Naive thymus-derived CD4-positive, alpha-beta T cell (primary cell): ENCODE data around the gene C13orf42. TPM values are rescaled to one million over a fixed set of nuclear protein-coding genes. Genes with fewer than 3 reads are reported as not detected.
"Not testable (repeated sequence)": the region's sequence is repeated elsewhere in the genome, so short reads cannot be mapped to it uniquely, and the experiment has no call there.

Source experiments
- ATAC-seq: fragments of 150-1000 bp; cut with Tn5 transposase; 2 replicates; pipeline ENCODE4 v1.10.0; 2021; ENCODE audit warnings: mild to moderate bottlenecking, moderate library complexity
- CTCF ChIA-PET: fragments of 350-600 bp; sonication (Branson Sonifier 250); formaldehyde crosslinking; loops from one replicate; lab custom pipeline; 2021; ENCODE audit warnings: antibody characterized with exemption; lab: Charles Lee
- POLR2A ChIA-PET: fragments of 350-600 bp; sonication (Branson Sonifier 250); formaldehyde crosslinking; loops from one replicate; lab custom pipeline; 2021; ENCODE audit warnings: antibody characterized with exemption, inconsistent platforms; lab: Charles Lee
- DNase-seq, 9 donors: peaks; one replicate each; pipeline versions ENCODE4 v3.0.0 to v3.0.0-alpha.2; 2020 to 2022; ENCODE audit warnings: mixed read lengths in 1 of 9
- H3K27ac ChIP-seq: one replicate; pipeline ENCODE4 v1.7.0; 2013; ENCODE audit warnings: mild to moderate bottlenecking, low read depth, low read length, moderate library complexity
- H3K27me3 ChIP-seq, 2 donors: one replicate each; pipeline ENCODE4 v1.7.0; 2013; ENCODE audit warnings: low read length in 2 of 2, mild to moderate bottlenecking in 2 of 2, moderate library complexity in 2 of 2; ENCODE audit not compliant: control insufficient read depth in 2 of 2, insufficient read depth in 2 of 2
- H3K36me3 ChIP-seq, 3 experiments: 1 replicate in 2 of 3; 2 replicates in 1 of 3; pipeline ENCODE4 v1.7.0; 2013; ENCODE audit warnings: low read length in 3 of 3, mild to moderate bottlenecking in 3 of 3, moderate library complexity in 1 of 3; ENCODE audit not compliant: insufficient read depth in 3 of 3, control insufficient read depth in 2 of 3
- H3K4me1 ChIP-seq, 2 donors: one replicate each; pipeline ENCODE4 v1.7.0; 2013; ENCODE audit warnings: low read length in 2 of 2, mild to moderate bottlenecking in 2 of 2, moderate library complexity in 1 of 2; ENCODE audit not compliant: control insufficient read depth in 2 of 2, insufficient read depth in 2 of 2
- H3K4me3 ChIP-seq: 2 replicates; pipeline ENCODE4 v1.7.0; 2013; ENCODE audit warnings: mild to moderate bottlenecking, low read length
- H3K9me3 ChIP-seq, 3 experiments: 1 replicate in 2 of 3; 2 replicates in 1 of 3; pipeline ENCODE4 v1.7.0; 2013; ENCODE audit warnings: low read length in 3 of 3; ENCODE audit not compliant: control insufficient read depth in 2 of 3
- H3K27ac Mint-ChIP-seq, 9 donors: one replicate each; pipeline ENCODE4 v1.8.0; 2020 to 2022; ENCODE audit warnings: mixed read lengths in 9 of 9, mild to moderate bottlenecking in 8 of 9, moderate library complexity in 5 of 9, inconsistent platforms in 2 of 9
- H3K27me3 Mint-ChIP-seq, 5 donors: one replicate each; pipeline ENCODE4 v1.8.0; 2021 to 2022; ENCODE audit warnings: mixed read lengths in 5 of 5, mild to moderate bottlenecking in 1 of 5
- H3K36me3 Mint-ChIP-seq, 5 donors: one replicate each; pipeline ENCODE4 v1.8.0; 2020 to 2022; ENCODE audit warnings: mixed read lengths in 5 of 5, mild to moderate bottlenecking in 3 of 5, inconsistent platforms in 1 of 5
- H3K4me1 Mint-ChIP-seq, 7 donors: one replicate each; pipeline ENCODE4 v1.8.0; 2020 to 2022; ENCODE audit warnings: mixed read lengths in 7 of 7, mild to moderate bottlenecking in 3 of 7, inconsistent platforms in 1 of 7
- H3K4me3 Mint-ChIP-seq, 10 donors: one replicate each; pipeline ENCODE4 v1.8.0; 2020 to 2022; ENCODE audit warnings: mild to moderate bottlenecking in 10 of 10, mixed read lengths in 10 of 10, moderate library complexity in 6 of 10, inconsistent platforms in 2 of 10
- H3K9me3 Mint-ChIP-seq, 11 donors: one replicate each; pipeline ENCODE4 v1.8.0; 2020 to 2022; ENCODE audit warnings: mixed read lengths in 11 of 11, mild to moderate bottlenecking in 4 of 11, inconsistent platforms in 1 of 11, moderate library complexity in 1 of 11
- intact Hi-C, 2 donors: fragments of 100-400 bp; cut with micrococcal nuclease; formaldehyde crosslinking; loops; one replicate each; pipeline ENCODE4 v1.15.1; 2023
- polyA plus RNA-seq, 2 donors: library from polyadenylated mRNA; unstranded; fragments of 300-500 nt; fragmentation: Illumina TruSeq; gene quantifications; one replicate each; pipeline ENCODE4 v1.2.3, GENCODE V29; 2021
- total RNA-seq, 6 experiments: library from RNA in 5 of 6; stranded (reverse) in 5 of 6; gene quantifications; 1 replicate in 5 of 6; 2 replicates in 1 of 6; pipeline ENCODE4 v1.2.3 and lab custom pipeline; 2021 to 2026

Gene C13orf42
- total and polyA plus RNA-seq, 7 experiments from 2014 or later: not detected

- no peaks in the 10 kb centered on the region for H3K9me3 ChIP-seq
- Mint-ChIP-seq H3K9me3 (peaks cover 0 to 12% (median 4%) of the 10 kb centered on the region in 11 donors), H3K36me3 (no peaks in the 10 kb centered on the region), H3K27ac (no peak overlapping the region), H3K4me3 (no peak overlapping the region), H3K4me1 (peaks cover 0 to 13% (median 0%) of the 10 kb centered on the region in 7 donors), H3K27me3 (peaks cover 0 to 21% (median 13%) of the 10 kb centered on the region in 5 donors)
- DNase-seq (peak in 6 of 9 donors; percentile 11 to 41 (median 26)), ATAC-seq (peak; percentile 80)
- H3K27ac ChIP-seq: no peak overlapping the region
- H3K4me3 ChIP-seq: no peak overlapping the region
- H3K36me3 ChIP-seq: no peaks in the 10 kb centered on the region
- no peaks in the 10 kb centered on the region for H3K27me3 ChIP-seq
- no peaks in the 10 kb centered on the region for H3K4me1 ChIP-seq
- intact Hi-C loops: loop anchor here in 1 of 2 donors (1.0 to 5.0 kb wide), 4 partner anchors 161 to 1002 kb away; partner anchors contain the start of gene NEK5
- POLR2A ChIA-PET: no interaction called here
- CTCF ChIA-PET: interaction anchor here (2.4 kb wide), 1 partner anchor 673 kb away, joined by 7 read pairs; no protein-coding TSS in a partner anchor
Measured at GRCh38 chr13:51125495-51126226, 14.6 kb upstream of the C13orf42 start.

- H3K27me3 ChIP-seq: no peaks in the 10 kb centered on the region
- no peaks in the 10 kb centered on the region for H3K9me3 ChIP-seq
- Mint-ChIP-seq H3K27ac (no peak overlapping the region), H3K27me3 (peaks cover 0 to 21% (median 14%) of the 10 kb centered on the region in 5 donors), H3K36me3 (no peaks in the 10 kb centered on the region), H3K9me3 (peaks cover 0 to 2% (median 0%) of the 10 kb centered on the region in 11 donors), H3K4me3 (no peak overlapping the region), H3K4me1 (peaks cover 0 to 13% (median 0%) of the 10 kb centered on the region in 7 donors)
- H3K4me3 ChIP-seq: no peak overlapping the region
- no peaks in the 10 kb centered on the region for H3K36me3 ChIP-seq
- no peaks in the 10 kb centered on the region for H3K4me1 ChIP-seq
- intact Hi-C loops: no loop called here
- ATAC-seq (peak; percentile 40), DNase-seq (no peak)
- ChIA-PET POLR2A (no interaction called here), CTCF (interaction anchor here (1.5 to 2.4 kb wide), 2 partner anchors 7 to 675 kb away, joined by 3 to 7 read pairs; no protein-coding TSS in a partner anchor)
- H3K27ac ChIP-seq: no peak overlapping the region
Measured at GRCh38 chr13:51122868-51123566, 11.9 kb upstream of the C13orf42 start.

GRCh38 chr13:51120873-51121272 is 9.8 kb upstream of the C13orf42 start:
- peak in 4 of 9 donors; percentile 3 to 28 (median 10) for DNase-seq
- intact Hi-C loops: loop anchor here in 1 of 2 donors (2.0 kb wide), 1 partner anchor 1144 kb away; no protein-coding TSS in a partner anchor

GRCh38 chr13:51118809-51119431 is 7.8 kb upstream of the C13orf42 start:
- Mint-ChIP-seq H3K4me3 (no peak overlapping the region), H3K27ac (no peak overlapping the region), H3K27me3 (peaks cover 13 to 29% (median 21%) of the 10 kb centered on the region in 5 donors), H3K9me3 (peaks cover 0 to 10% (median 5%) of the 10 kb centered on the region in 11 donors), H3K36me3 (no peaks in the 10 kb centered on the region), H3K4me1 (peaks cover 0 to 9% (median 0%) of the 10 kb centered on the region in 7 donors)
- Histone ChIP-seq H3K9me3 (no peaks in the 10 kb centered on the region), H3K27ac (no peak overlapping the region), H3K27me3 (no peaks in the 10 kb centered on the region), H3K4me1 (no peaks in the 10 kb centered on the region), H3K4me3 (no peak overlapping the region), H3K36me3 (no peaks in the 10 kb centered on the region)
- ATAC-seq (peak; percentile 37), DNase-seq (no peak)
- POLR2A ChIA-PET: no interaction called here
- intact Hi-C loops: no loop called here
- CTCF ChIA-PET: no interaction called here

More at GRCh38 chr13:51120873-51121272, 9.8 kb upstream of the C13orf42 start:
- H3K27ac Mint-ChIP-seq, H3K36me3 Mint-ChIP-seq, H3K36me3 ChIP-seq, H3K4me3 ChIP-seq, H3K9me3 ChIP-seq, ATAC-seq, H3K27me3 ChIP-seq, H3K27ac ChIP-seq, H3K4me3 Mint-ChIP-seq, POLR2A ChIA-PET, H3K4me1 ChIP-seq: not testable (repeated sequence)
- Mint-ChIP-seq H3K4me1 (peaks cover 0 to 13% (median 0%) of the 10 kb centered on the region in 7 donors), H3K9me3 (peaks cover 0 to 10% (median 5%) of the 10 kb centered on the region in 11 donors), H3K27me3 (peaks cover 9 to 27% (median 22%) of the 10 kb centered on the region in 5 donors)
- CTCF ChIA-PET: interaction anchor here (0.6 to 1.0 kb wide), 2 partner anchors 35 to 151 kb away, joined by 3 to 4 read pairs; no protein-coding TSS in a partner anchor

GRCh38 chr13:51113969-51114368 is 2.9 kb upstream of the C13orf42 start:
- ChIA-PET CTCF (no interaction called here), POLR2A (no interaction called here)
- Histone ChIP-seq H3K4me3 (no peak overlapping the region), H3K27ac (no peak overlapping the region), H3K36me3 (no peaks in the 10 kb centered on the region), H3K27me3 (no peaks in the 10 kb centered on the region), H3K9me3 (no peaks in the 10 kb centered on the region), H3K4me1 (no peaks in the 10 kb centered on the region)
- ATAC-seq (no peak), DNase-seq (no peak)
- no peaks in the 10 kb centered on the region for H3K36me3 Mint-ChIP-seq
- no peak overlapping the region for H3K27ac Mint-ChIP-seq
- no peaks in the 10 kb centered on the region for H3K4me1 Mint-ChIP-seq
- peaks cover 0 to 10% (median 5%) of the 10 kb centered on the region in 11 donors for H3K9me3 Mint-ChIP-seq
- peaks cover 8 to 30% (median 20%) of the 10 kb centered on the region in 5 donors for H3K27me3 Mint-ChIP-seq
- H3K4me3 Mint-ChIP-seq: no peak overlapping the region
- intact Hi-C loops: no loop called here

- Mint-ChIP-seq H3K27me3 (peaks cover 8 to 30% (median 20%) of the 10 kb centered on the region in 5 donors), H3K9me3 (peaks cover 0 to 10% (median 5%) of the 10 kb centered on the region in 11 donors), H3K27ac (no peak overlapping the region), H3K36me3 (no peaks in the 10 kb centered on the region), H3K4me3 (no peak overlapping the region), H3K4me1 (no peaks in the 10 kb centered on the region)
- ChIA-PET CTCF (no interaction called here), POLR2A (no interaction called here)
- H3K4me3 ChIP-seq: no peak overlapping the region
- ATAC-seq (no peak), DNase-seq (no peak)
- no peaks in the 10 kb centered on the region for H3K36me3 ChIP-seq
- no peaks in the 10 kb centered on the region for H3K9me3 ChIP-seq
- H3K27ac ChIP-seq: no peak overlapping the region
- no peaks in the 10 kb centered on the region for H3K27me3 ChIP-seq
- intact Hi-C loops: no loop called here
- H3K4me1 ChIP-seq: no peaks in the 10 kb centered on the region
Measured at GRCh38 chr13:51113186-51113881, 2.3 kb upstream of the C13orf42 start.
